Kidney (tissue), 14 donors: Measurements from ENCODE around the gene SPIN1. TPM values are rescaled to one million over a fixed set of nuclear protein-coding genes. Genes with fewer than 3 reads are reported as not detected.

Experiments
- DNase-seq, 5 donors: peaks; one replicate each; pipeline ENCODE4 v3.0.0-alpha.2; 2013 to 2020
- FAIRE-seq: peaks from 2 replicates; lab custom pipeline; 2012; peaks lifted over from hg19 to GRCh38; lab: Jason Lieb, UNC
- H3K27ac ChIP-seq, 2 donors: one replicate each; pipeline ENCODE4 v1.7.0; 2013; ENCODE audit warnings: low read depth in 2 of 2, low read length in 2 of 2, inconsistent platforms in 1 of 2
- H3K27me3 ChIP-seq: one replicate; pipeline ENCODE4 v1.7.1; 2013; ENCODE audit warnings: low read length, inconsistent platforms; ENCODE audit not compliant: control insufficient read depth, insufficient read depth
- H3K36me3 ChIP-seq, 3 donors: one replicate each; pipeline versions ENCODE4 v1.7.0 to v1.7.1; 2013; ENCODE audit warnings: low read length in 3 of 3, control low read depth in 1 of 3, inconsistent platforms in 1 of 3; ENCODE audit not compliant: insufficient read depth in 3 of 3, control insufficient read depth in 2 of 3
- H3K4me1 ChIP-seq, 3 donors: one replicate each; pipeline versions ENCODE4 v1.7.0 to v1.7.1; 2013; ENCODE audit warnings: low read length in 3 of 3, inconsistent platforms in 1 of 3, low read depth in 1 of 3; ENCODE audit not compliant: control insufficient read depth in 2 of 3, insufficient read depth in 2 of 3
- H3K4me3 ChIP-seq, 3 donors: one replicate each; pipeline versions ENCODE4 v1.7.0 to v1.8.1; 2013; ENCODE audit warnings: low read length in 3 of 3, control low read depth in 1 of 3, inconsistent platforms in 1 of 3
- H3K9ac ChIP-seq, 3 donors: one replicate each; pipeline versions ENCODE4 v1.7.0 to v1.7.1; 2013; ENCODE audit warnings: low read length in 3 of 3, control low read depth in 1 of 3, inconsistent platforms in 1 of 3
- H3K9me3 ChIP-seq, 3 donors: one replicate each; pipeline versions ENCODE4 v1.7.0 to v1.7.1; 2013; ENCODE audit warnings: low read length in 3 of 3, control low read depth in 1 of 3, inconsistent platforms in 1 of 3; ENCODE audit not compliant: control insufficient read depth in 2 of 3, insufficient read depth in 1 of 3
- CTCF ChIP-seq: IDR thresholded peaks from 3 replicates; pipeline ENCODE4 v1.5.1; 2012; ENCODE audit warnings: mild to moderate bottlenecking, moderate library complexity, borderline replicate concordance; ENCODE audit not compliant: insufficient read depth; ENCODE audit errors: extremely low read depth
- intact Hi-C: fragments of 100-400 bp; cut with DNase I; formaldehyde crosslinking; loops from one replicate; pipeline ENCODE4 v1.11.1; 2022
- polyA plus RNA-seq: library from polyadenylated mRNA; stranded (reverse); fragments of 350-450 nt; fragmentation: Illumina TruSeq; extraction: RNeasy Lipid Tissue Mini Kit (QIAGEN cat#74804); gene quantifications from one replicate; pipeline ENCODE4 v1.2.3, GENCODE V29; 2014; ENCODE audit warnings: low read depth, low replicate concordance; ENCODE audit not compliant: insufficient read depth
- total RNA-seq: library from RNA; stranded (reverse); fragmentation: NEBNext Ultra II Directional; extraction: Animal tissue kit (Norgen Biotek cat#: 25700); gene quantifications from one replicate; pipeline ENCODE4 v1.2.1, GENCODE V29; 2021
- donor health status: control.
- donor health status: control.
- donor health status: control.
- donor health status: control.
- donor health status: control.
- donor health status: DM: yes; HTN: yes; CAD: no.
- donor health status: Normal renal cell carcinoma (clear cell type).

The SPIN1 gene
- total and polyA plus RNA-seq, 2 donors from 2014 or later = 27.9 to 88.7 TPM

- H3K36me3 ChIP-seq = peaks cover 0 to 7% (median 0%) of the 10 kb centered on the region in 3 donors
- H3K4me3 ChIP-seq = no peak overlapping the region
- no peak overlapping the region for H3K9ac ChIP-seq
- no peak overlapping the region for H3K27ac ChIP-seq
- intact Hi-C loops = no loop called here
- no peak for FAIRE-seq
- no peaks in the 10 kb centered on the region for H3K27me3 ChIP-seq
- no peak for TF ChIP-seq CTCF
- no peak for DNase-seq
- peaks cover 0 to 8% (median 2%) of the 10 kb centered on the region in 3 donors for H3K9me3 ChIP-seq
- H3K4me1 ChIP-seq = no peaks in the 10 kb centered on the region
Measured at GRCh38 chr9:88418715-88419540, 30.7 kb downstream of the SPIN1 start.

GRCh38 chr9:88420227-88420626 lies 32.0 kb downstream of the SPIN1 start:
- no peak for FAIRE-seq

GRCh38 chr9:88421348-88421747 lies 33.1 kb downstream of the SPIN1 start:
- Histone ChIP-seq H3K36me3 (peaks cover 0 to 7% (median 0%) of the 10 kb centered on the region in 3 donors), H3K27me3 (no peaks in the 10 kb centered on the region), H3K9ac (no peak overlapping the region), H3K4me3 (no peak overlapping the region), H3K27ac (no peak overlapping the region), H3K4me1 (peaks cover 0 to 2% (median 0%) of the 10 kb centered on the region in 3 donors), H3K9me3 (peaks cover 0 to 8% (median 2%) of the 10 kb centered on the region in 3 donors)
- DNase-seq = no peak
- no peak for FAIRE-seq
- intact Hi-C loops = no loop called here
- TF ChIP-seq CTCF = no peak

More at GRCh38 chr9:88420227-88420626, 32.0 kb downstream of the SPIN1 start:
- DNase-seq = no peak
- no peak overlapping the region for H3K4me3 ChIP-seq
- H3K9ac ChIP-seq = no peak overlapping the region
- no peak for TF ChIP-seq CTCF
- peaks cover 0 to 2% (median 0%) of the 10 kb centered on the region in 3 donors for H3K4me1 ChIP-seq
- intact Hi-C loops = no loop called here
- peaks cover 0 to 8% (median 2%) of the 10 kb centered on the region in 3 donors for H3K9me3 ChIP-seq
- no peaks in the 10 kb centered on the region for H3K27me3 ChIP-seq
- H3K27ac ChIP-seq = no peak overlapping the region
- peaks cover 0 to 7% (median 0%) of the 10 kb centered on the region in 3 donors for H3K36me3 ChIP-seq
